Stomach (tissue), 4 donors: Measurements from ENCODE around the gene NGB.

Experiments
- CTCF ChIP-seq, 7 experiments: fragments of 450-650 bp in 4 of 7; fragments of 200-600 bp in 3 of 7; sonication (generic) in 3 of 7; IDR thresholded peaks; one replicate each; pipeline ENCODE4 v1.5.1; 2016 to 2019; ENCODE audit warnings: antibody characterized with exemption in 7 of 7, control low read depth in 2 of 7, mild to moderate bottlenecking in 1 of 7
- EP300 ChIP-seq: sonication (generic); formaldehyde crosslinking; IDR thresholded peaks from one replicate; pipeline ENCODE4 v1.6.1; 2017; ENCODE audit warnings: antibody characterized with exemption
- POLR2A ChIP-seq, 4 donors: fragments of 450-650 bp; IDR thresholded peaks; one replicate each; pipeline ENCODE4 v1.6.1; 2016; ENCODE audit warnings: antibody characterized with exemption in 4 of 4, control low read depth in 2 of 4, mild to moderate bottlenecking in 1 of 4, moderate library complexity in 1 of 4
- POLR2AphosphoS5 ChIP-seq, 3 donors: sonication (generic); formaldehyde crosslinking; IDR thresholded peaks; one replicate each; pipeline ENCODE4 v1.6.1; 2016; ENCODE audit warnings: antibody characterized with exemption in 3 of 3

GRCh38 chr14:77224212-77224611, 46.8 kb downstream of the NGB start:
- TF ChIP-seq CTCF (IDR thresholded peaks at IDR 0.05), result no peak
- no peak for TF ChIP-seq POLR2A (IDR thresholded peaks at IDR 0.05)
- TF ChIP-seq EP300, result no peak
- TF ChIP-seq POLR2AphosphoS5 (IDR thresholded peaks at IDR 0.05), result no peak
